Subcutaneous adipose tissue (tissue), 4 donors: ENCODE measurements around the gene TRAF3IP3. TPM values are rescaled to one million over a fixed set of nuclear protein-coding genes. Genes with fewer than 3 reads are reported as not detected.

ENCODE experiments used
- CTCF ChIP-seq: fragments of 450-650 bp; IDR thresholded peaks from one replicate; pipeline ENCODE4 v1.5.1; 2016; ENCODE audit warnings: low read depth, mild to moderate bottlenecking, control low read depth, antibody characterized with exemption, moderate library complexity
- total RNA-seq, 4 donors: library from RNA; depleted of rRNA; stranded (reverse); fragments of >200 nt; gene quantifications; one replicate each; pipeline ENCODE4 v1.1.0, GENCODE V29; 2016

Gene TRAF3IP3
- total RNA-seq = 10 to 100 TPM in 1 of 4 donors, 1 to 10 TPM in 2, under 1 TPM in 1; 0.94 to 10.7 (median 3.1) TPM

- TF ChIP-seq CTCF = no peak
Observed at GRCh38 chr1:209755926-209756614, at the start of gene TRAF3IP3. TSS of gene TRAF3IP3 (plus strand) at chr1:209756053. CDS start at chr1:209760040, 3,987 bp downstream.

GRCh38 chr1:209706622-209707021 lies 49.2 kb upstream of the TRAF3IP3 start:
- no peak for TF ChIP-seq CTCF

- TF ChIP-seq CTCF = no peak
Observed at GRCh38 chr1:209707308-209707707, 48.5 kb upstream of the TRAF3IP3 start.

GRCh38 chr1:209708297-209708696 lies 47.6 kb upstream of the TRAF3IP3 start:
- no peak for TF ChIP-seq CTCF

- no peak for TF ChIP-seq CTCF
Observed at GRCh38 chr1:209710093-209710492, 45.8 kb upstream of the TRAF3IP3 start.

- TF ChIP-seq CTCF = no peak
Observed at GRCh38 chr1:209710847-209711246, 45.0 kb upstream of the TRAF3IP3 start.

GRCh38 chr1:209714338-209714737 lies 41.5 kb upstream of the TRAF3IP3 start:
- no peak for TF ChIP-seq CTCF
